SK-N-MC (cell line): Measurements from ENCODE around the gene APCDD1.

ENCODE experiments used
- EZH2 ChIP-seq: fragments of 200-600 bp; sonication (generic); IDR thresholded peaks from one replicate; pipeline ENCODE4 v1.6.1; 2017; ENCODE audit warnings: antibody characterized with exemption
- POLR2AphosphoS5 ChIP-seq: IDR thresholded peaks from 2 replicates; pipeline ENCODE4 v1.6.1; 2012; ENCODE audit warnings: mild to moderate bottlenecking, low read depth, low read length, borderline replicate concordance

DNA sequence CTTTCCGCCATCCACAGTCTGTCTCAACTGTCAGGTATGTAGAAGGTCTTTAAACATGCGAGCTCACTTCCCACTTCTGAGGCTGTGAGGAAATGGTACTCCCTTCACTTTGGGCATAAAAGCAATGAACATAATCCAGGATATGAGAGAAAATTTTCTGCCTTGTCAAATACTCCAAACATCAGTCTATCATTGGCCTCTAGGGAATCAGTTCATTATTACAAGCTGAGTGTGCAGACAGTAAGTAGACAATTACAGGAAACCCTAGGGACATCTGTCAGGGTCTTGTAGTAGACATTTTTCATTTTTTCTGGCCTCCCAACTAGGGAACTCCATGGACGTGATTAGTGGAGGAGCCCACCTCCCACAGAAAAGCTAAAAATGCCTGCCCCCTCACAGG is 13.6 kb upstream of the APCDD1 start:
- TF ChIP-seq POLR2AphosphoS5 (peak; percentile 64; the same call in 1 of the 2 replicates), EZH2 (no peak)
